ENCODE data around the gene C17orf107. TPM values are rescaled to one million over a fixed set of nuclear protein-coding genes. Genes with fewer than 3 reads are reported as not detected.

Gene C17orf107
- total and polyA plus RNA-seq, 2 of the 13 experiments (the other 11 are each of a cell fraction or from before 2014, with no cell fraction given), result 0.20 to 0.59 TPM

GRCh38 chr17:4948166-4948930 lies 49.0 kb downstream of the C17orf107 start, which contains the start of gene PFN1 (continued):
- no peak for TF ChIP-seq AHDC1 (CRISPR knock-in tag; IDR thresholded peaks at IDR 0.05; ENCODE audit: borderline replicate concordance)
- no peak for TF ChIP-seq PITX1 (CRISPR knock-in tag; IDR thresholded peaks at IDR 0.05)
- TF ChIP-seq SMC3 (IDR thresholded peaks at IDR 0.05; ENCODE audit: low read length), result no peak
- TF ChIP-seq ZNF337 (CRISPR knock-in tag; IDR thresholded peaks at IDR 0.05; ENCODE audit: borderline replicate concordance, low read depth), result no peak
- TF ChIP-seq KLF6 (CRISPR knock-in tag; IDR thresholded peaks at IDR 0.05), result no peak
- no peak for TF ChIP-seq HBP1 (CRISPR knock-in tag; IDR thresholded peaks at IDR 0.05; ENCODE audit: low read depth)
- TF ChIP-seq ZNF280B (CRISPR knock-in tag; IDR thresholded peaks at IDR 0.05; ENCODE audit: borderline replicate concordance), result peak; percentile 33; the same call in 1 of the 2 replicates
- TF ChIP-seq REXO4 (CRISPR knock-in tag; IDR thresholded peaks at IDR 0.05; ENCODE audit: borderline replicate concordance), result no peak
- 0 out of 2 replicates have a peak, but pooled peaks have one; percentile 8 for TF ChIP-seq TFE3 (CRISPR knock-in tag; IDR thresholded peaks at IDR 0.05)
- peak; percentile 72; the same call in 1 of the 2 replicates for TF ChIP-seq ZGPAT (CRISPR knock-in tag; IDR thresholded peaks at IDR 0.05)
- TF ChIP-seq ZFP36 (IDR thresholded peaks at IDR 0.05; ENCODE audit: borderline replicate concordance, low read depth, low read length, partially characterized antibody), result no peak
- no peak for TF ChIP-seq ZSCAN22 (CRISPR knock-in tag; IDR thresholded peaks at IDR 0.05)
- TF ChIP-seq CREB3 (CRISPR knock-in tag; IDR thresholded peaks at IDR 0.05), result 0 out of 2 replicates have a peak, but pooled peaks have one; percentile 38
- TF ChIP-seq PCBP2 (optimal IDR thresholded peaks at IDR 0.05; ENCODE audit: low read depth, low read length, poor library complexity, severe bottlenecking), result no peak
- peak; percentile 89 for TF ChIP-seq CEBPB (IDR thresholded peaks at IDR 0.05; ENCODE audit: borderline replicate concordance, low read depth, low read length)

Data from HepG2 (cell line).